Duodenal mucosa (tissue), 2 donors: ENCODE measurements around the gene TBC1D23.
"Not testable (repeated sequence)": the region's sequence is repeated elsewhere in the genome, so short reads cannot be mapped to it uniquely, and the experiment has no call there.

Experiments used
- H3K27ac ChIP-seq: one replicate; pipeline ENCODE4 v1.7.0; 2013; ENCODE audit warnings: low read depth, low read length
- H3K27me3 ChIP-seq, 2 donors: one replicate each; pipeline ENCODE4 v1.7.0; 2013; ENCODE audit warnings: low read length in 2 of 2, control low read depth in 1 of 2; ENCODE audit not compliant: insufficient read depth in 2 of 2, control insufficient read depth in 1 of 2
- H3K36me3 ChIP-seq, 2 donors: one replicate each; pipeline ENCODE4 v1.7.0; 2013; ENCODE audit warnings: low read length in 2 of 2, control low read depth in 1 of 2; ENCODE audit not compliant: insufficient read depth in 2 of 2, control insufficient read depth in 1 of 2
- H3K4me1 ChIP-seq, 2 donors: one replicate each; pipeline ENCODE4 v1.7.0; 2013; ENCODE audit warnings: low read length in 2 of 2, control low read depth in 1 of 2; ENCODE audit not compliant: insufficient read depth in 2 of 2, control insufficient read depth in 1 of 2
- H3K4me3 ChIP-seq, 2 donors: one replicate each; pipeline ENCODE4 v1.7.0; 2013; ENCODE audit warnings: low read length in 2 of 2, low read depth in 1 of 2
- H3K9ac ChIP-seq, 2 donors: one replicate each; pipeline ENCODE4 v1.7.0; 2013; ENCODE audit warnings: low read length in 2 of 2, low read depth in 1 of 2
- H3K9me3 ChIP-seq, 2 donors: one replicate each; pipeline ENCODE4 v1.7.0; 2013; ENCODE audit warnings: low read length in 2 of 2, control low read depth in 1 of 2; ENCODE audit not compliant: control insufficient read depth in 1 of 2

The TBC1D23 gene

DNA sequence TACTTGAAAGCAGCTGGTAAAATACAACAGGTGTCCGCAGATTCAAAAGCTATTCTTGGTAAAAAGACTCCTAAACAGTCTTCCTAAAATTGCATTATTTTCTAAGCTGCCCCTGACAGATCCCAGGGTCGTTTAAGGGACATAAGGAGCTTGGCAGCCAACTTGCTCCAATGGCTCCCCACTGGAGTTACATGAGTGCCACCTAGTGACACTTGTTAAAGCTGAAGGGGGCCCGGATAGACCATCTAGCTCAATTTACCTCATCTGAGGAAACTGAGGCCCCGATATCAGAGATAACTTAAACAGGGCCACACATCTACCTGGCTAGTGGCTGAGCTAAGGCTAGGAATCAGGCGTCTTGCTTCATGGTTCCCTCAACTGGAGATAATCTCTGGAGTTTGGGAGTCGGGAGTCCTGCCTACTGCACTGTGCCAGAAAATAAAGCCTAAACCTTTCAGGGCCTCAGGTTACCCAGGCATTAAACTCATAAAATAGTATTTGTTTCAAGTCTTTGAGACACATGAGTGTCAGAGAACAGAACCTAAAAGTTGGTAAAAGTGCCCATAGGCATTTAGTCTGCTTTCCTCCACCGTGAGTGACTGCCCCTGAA is 6.5 kb upstream of the TBC1D23 start:
- peaks cover 0 to 3% of the 10 kb centered on the region in 2 donors for H3K4me1 ChIP-seq
- H3K9me3 ChIP-seq, result no peaks in the 10 kb centered on the region
- no peak overlapping the region for H3K9ac ChIP-seq
- no peak overlapping the region for H3K4me3 ChIP-seq
- H3K27me3 ChIP-seq, result no peaks in the 10 kb centered on the region
- no peak overlapping the region for H3K27ac ChIP-seq
- no peaks in the 10 kb centered on the region for H3K36me3 ChIP-seq

GRCh38 chr3:100256731-100257151 is 4.1 kb upstream of the TBC1D23 start:
- H3K27ac ChIP-seq, result no peak overlapping the region
- H3K27me3 ChIP-seq, result no peaks in the 10 kb centered on the region
- no peak overlapping the region for H3K4me3 ChIP-seq
- H3K36me3 ChIP-seq, result no peaks in the 10 kb centered on the region
- no peak overlapping the region for H3K9ac ChIP-seq
- H3K4me1 ChIP-seq, result peaks cover 10 to 14% of the 10 kb centered on the region in 2 donors
- no peaks in the 10 kb centered on the region for H3K9me3 ChIP-seq

- no peaks in the 10 kb centered on the region for H3K36me3 ChIP-seq
- H3K9me3 ChIP-seq, result no peaks in the 10 kb centered on the region
- H3K9ac ChIP-seq, result no peak overlapping the region
- no peak overlapping the region for H3K27ac ChIP-seq
- H3K4me3 ChIP-seq, result no peak overlapping the region
- peaks cover 17 to 21% of the 10 kb centered on the region in 2 donors for H3K4me1 ChIP-seq
- no peaks in the 10 kb centered on the region for H3K27me3 ChIP-seq
These were observed 3.2 kb upstream of the TBC1D23 start for GRCh38 chr3:100257586-100257985.

DNA sequence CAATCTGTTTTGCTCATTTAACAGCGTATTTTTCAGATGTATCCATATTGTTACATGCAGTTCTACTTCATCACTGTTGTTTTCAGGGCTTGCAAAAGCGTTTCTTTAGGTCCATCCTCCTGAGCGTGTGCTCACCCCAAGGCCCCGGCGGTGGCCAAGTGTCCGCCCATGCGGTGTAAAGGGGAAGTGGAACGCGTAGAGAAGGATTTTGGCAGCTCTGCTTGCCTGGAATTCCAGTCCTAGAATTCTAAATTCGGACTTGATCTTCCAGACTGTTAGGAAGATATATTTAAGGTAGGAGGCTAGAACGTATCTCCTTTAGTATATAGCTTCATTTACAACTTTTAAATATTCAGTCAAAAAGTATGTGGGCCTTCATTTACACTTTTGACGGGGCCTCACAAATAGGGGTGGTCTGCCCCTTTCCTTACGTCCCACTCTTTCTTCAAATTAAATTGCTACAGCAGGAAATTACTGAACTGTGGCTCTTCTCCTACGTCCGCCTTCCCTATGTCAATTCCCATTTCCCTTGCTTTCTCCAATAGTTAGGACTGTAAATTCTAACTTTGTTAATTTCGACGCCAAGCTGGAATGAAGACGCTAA is 609 bp upstream of the TBC1D23 start:
- Histone ChIP-seq H3K9ac (peak overlapping the region; percentile 65 to 100), H3K27me3 (no peaks in the 10 kb centered on the region), H3K4me3 (peak overlapping the region; percentile 98 to 100)

GRCh38 chr3:100261485-100261903 is 702 bp downstream of the TBC1D23 start:
- Histone ChIP-seq H3K4me1 (peaks cover 27 to 28% of the 10 kb centered on the region in 2 donors), H3K27me3 (no peaks in the 10 kb centered on the region), H3K9me3 (no peaks in the 10 kb centered on the region), H3K36me3 (no peaks in the 10 kb centered on the region), H3K27ac (peak overlapping the region; percentile 97), H3K9ac (peak overlapping the region; percentile 96 to 100), H3K4me3 (peak overlapping the region; percentile 98 to 100)

More for the DNA sequence above, 609 bp upstream of the TBC1D23 start:
- H3K4me1 ChIP-seq, result peaks cover 27 to 28% of the 10 kb centered on the region in 2 donors
- no peaks in the 10 kb centered on the region for H3K9me3 ChIP-seq
- no peaks in the 10 kb centered on the region for H3K36me3 ChIP-seq
- peak overlapping the region; percentile 97 for H3K27ac ChIP-seq

DNA sequence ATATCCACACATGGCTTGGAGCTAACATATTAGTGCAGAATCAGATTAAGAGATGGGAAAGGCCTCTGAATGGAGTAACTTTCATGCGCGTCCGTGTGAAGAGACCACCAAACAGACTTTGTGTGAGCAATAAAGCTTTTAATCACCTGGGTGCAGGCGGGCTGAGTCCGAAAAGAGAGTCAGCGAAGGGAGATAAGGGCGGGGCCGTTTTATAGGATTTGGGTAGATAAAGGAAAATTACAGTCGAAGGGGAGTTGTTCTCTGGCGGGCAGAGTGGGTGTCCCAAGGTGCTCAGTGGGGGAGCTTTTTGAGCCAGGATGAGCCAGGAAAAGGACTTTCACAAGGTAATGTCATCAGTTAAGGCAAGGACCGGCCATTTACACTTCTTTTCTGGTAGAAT is 2.1 kb downstream of the TBC1D23 start:
- not testable (repeated sequence) for H3K9ac ChIP-seq, H3K27ac ChIP-seq, H3K9me3 ChIP-seq, H3K27me3 ChIP-seq, H3K36me3 ChIP-seq, H3K4me3 ChIP-seq
- peaks cover 27 to 28% of the 10 kb centered on the region in 2 donors for H3K4me1 ChIP-seq

- Histone ChIP-seq H3K9ac (no peak overlapping the region), H3K27ac (no peak overlapping the region), H3K36me3 (no peaks in the 10 kb centered on the region), H3K4me3 (no peak overlapping the region), H3K4me1 (peaks cover 27 to 28% of the 10 kb centered on the region in 2 donors), H3K27me3 (no peaks in the 10 kb centered on the region), H3K9me3 (no peaks in the 10 kb centered on the region)
These were observed 2.8 kb downstream of the TBC1D23 start for GRCh38 chr3:100263583-100263982.

DNA sequence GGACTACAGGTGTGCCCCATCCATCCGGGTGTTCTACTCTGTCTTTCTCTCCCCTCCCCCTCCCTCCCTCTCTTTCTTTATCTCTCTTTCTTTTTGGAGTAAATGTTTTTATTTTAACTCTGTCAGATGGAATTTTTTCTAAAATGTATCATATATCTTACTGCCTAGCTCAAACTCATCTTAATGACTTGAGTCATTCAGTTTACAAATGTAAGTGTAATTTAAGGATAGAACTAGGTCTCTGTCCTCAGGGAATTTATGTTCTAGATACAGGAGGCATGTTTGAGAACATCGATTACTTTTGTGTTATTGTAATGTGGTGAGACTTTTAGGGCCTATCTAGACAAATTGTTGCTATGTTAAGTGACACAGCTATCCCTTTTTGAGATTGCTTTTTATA is 3.5 kb downstream of the TBC1D23 start:
- no peak overlapping the region for H3K9ac ChIP-seq
- peaks cover 27 to 28% of the 10 kb centered on the region in 2 donors for H3K4me1 ChIP-seq

GRCh38 chr3:100265016-100265415 is 4.2 kb downstream of the TBC1D23 start:
- Histone ChIP-seq H3K36me3 (no peaks in the 10 kb centered on the region), H3K9me3 (no peaks in the 10 kb centered on the region), H3K4me3 (no peak overlapping the region), H3K27me3 (no peaks in the 10 kb centered on the region), H3K4me1 (peaks cover 26 to 28% of the 10 kb centered on the region in 2 donors), H3K9ac (no peak overlapping the region), H3K27ac (no peak overlapping the region)

More for the DNA sequence above, 3.5 kb downstream of the TBC1D23 start:
- H3K27ac ChIP-seq, result no peak overlapping the region
- H3K9me3 ChIP-seq, result no peaks in the 10 kb centered on the region
- no peaks in the 10 kb centered on the region for H3K27me3 ChIP-seq
- H3K36me3 ChIP-seq, result no peaks in the 10 kb centered on the region
- H3K4me3 ChIP-seq, result no peak overlapping the region

DNA sequence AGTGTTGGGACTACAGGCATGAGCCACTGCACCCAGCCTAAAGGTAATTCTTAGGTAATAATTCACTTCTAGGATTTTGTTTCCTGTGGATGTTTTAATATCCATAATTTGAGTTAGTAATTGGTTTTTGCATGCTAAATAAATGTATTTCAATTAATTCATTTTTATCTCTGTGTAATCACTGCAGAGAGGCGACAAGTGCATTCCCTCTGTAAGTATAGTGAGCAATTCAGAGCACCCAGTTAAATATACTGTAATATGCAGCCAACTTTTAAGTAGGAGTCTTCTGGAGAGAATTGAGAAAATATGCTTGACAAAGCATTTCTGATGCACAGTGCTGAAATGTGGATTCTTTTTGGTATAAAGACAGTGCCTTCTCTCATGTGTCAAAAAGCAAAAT is 5.7 kb downstream of the TBC1D23 start:
- Histone ChIP-seq H3K9me3 (no peaks in the 10 kb centered on the region), H3K36me3 (no peaks in the 10 kb centered on the region), H3K4me3 (no peak overlapping the region), H3K9ac (no peak overlapping the region), H3K4me1 (peaks cover 19 to 23% of the 10 kb centered on the region in 2 donors), H3K27me3 (no peaks in the 10 kb centered on the region), H3K27ac (no peak overlapping the region)
